ENCODE results near the gene FAM240A.
A peak's percentile ranks its signal among the peaks of the same experiment; 100 is the strongest.

FAM240A gene

DNA sequence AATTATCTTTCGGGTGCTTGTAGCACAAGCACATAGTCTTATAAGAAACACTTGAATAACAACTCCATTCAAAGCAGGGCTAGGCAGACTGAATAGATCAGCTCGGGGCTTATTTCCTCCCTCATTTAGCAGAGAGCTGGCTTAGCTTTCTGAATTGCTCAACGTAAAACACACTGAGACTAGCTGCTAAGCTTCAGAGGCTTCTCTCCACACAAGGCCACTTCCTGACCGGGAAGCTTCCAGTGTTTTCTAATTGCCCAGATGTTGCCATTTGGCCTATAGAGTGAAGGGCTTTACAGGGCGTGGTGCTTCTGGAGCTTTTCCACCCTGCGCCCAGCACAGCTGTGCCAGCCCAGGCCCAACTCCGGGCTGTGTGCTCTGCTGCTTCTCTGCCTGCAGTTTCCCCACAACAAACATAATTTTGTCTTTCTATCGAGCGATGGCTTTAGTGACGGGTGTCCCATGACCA, 16.6 kb downstream of the FAM240A start:
- no peak for DNase-seq

DNA sequence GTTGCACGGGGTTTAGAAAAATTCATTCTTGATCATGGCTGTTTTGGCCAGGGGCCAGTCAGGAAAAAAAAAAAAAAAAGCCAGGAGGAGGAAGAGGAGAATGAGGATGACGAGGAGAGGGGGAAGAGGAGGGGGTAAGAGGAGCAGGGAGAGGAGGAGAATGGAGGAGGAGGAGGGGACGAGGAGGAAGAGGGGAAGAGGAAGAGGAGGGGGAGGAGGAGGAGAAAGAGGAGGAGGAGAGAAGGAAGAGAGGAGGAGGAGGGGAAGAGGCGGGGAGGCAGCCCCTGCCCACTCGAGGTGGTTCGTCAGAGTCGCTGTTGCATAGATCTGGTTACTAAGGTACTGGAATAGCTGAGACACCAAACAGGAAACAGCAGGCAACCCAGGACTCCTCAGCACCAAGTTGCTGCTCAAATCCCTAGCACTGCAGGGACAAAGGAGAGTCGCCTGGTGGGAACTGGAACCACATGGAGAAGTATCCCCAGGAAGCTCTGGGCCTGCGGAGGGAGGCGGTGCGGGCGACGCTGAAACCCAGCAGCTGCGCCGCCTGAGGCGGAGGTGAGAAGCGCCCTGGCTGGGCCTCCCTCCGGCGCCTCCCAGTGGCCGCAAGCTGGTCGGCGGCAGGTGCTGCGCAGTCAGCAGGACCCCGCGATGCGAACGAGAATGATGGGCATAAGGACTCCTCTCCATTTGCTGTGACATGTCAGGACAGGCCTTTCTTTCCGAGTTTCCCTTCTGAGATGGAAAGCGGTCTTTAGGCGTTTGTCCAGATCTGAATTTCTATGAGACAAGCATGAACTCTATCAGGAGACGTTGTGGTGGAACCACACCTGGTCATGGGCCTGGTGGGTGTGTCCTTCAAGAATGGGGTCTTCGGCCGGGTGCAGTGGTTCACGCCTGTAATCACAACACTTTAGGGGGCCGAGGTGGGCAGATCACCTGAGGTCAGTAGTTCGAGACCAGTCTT, 17.5 kb downstream of the FAM240A start:
- DNase-seq, result peak; percentile 77

DNA sequence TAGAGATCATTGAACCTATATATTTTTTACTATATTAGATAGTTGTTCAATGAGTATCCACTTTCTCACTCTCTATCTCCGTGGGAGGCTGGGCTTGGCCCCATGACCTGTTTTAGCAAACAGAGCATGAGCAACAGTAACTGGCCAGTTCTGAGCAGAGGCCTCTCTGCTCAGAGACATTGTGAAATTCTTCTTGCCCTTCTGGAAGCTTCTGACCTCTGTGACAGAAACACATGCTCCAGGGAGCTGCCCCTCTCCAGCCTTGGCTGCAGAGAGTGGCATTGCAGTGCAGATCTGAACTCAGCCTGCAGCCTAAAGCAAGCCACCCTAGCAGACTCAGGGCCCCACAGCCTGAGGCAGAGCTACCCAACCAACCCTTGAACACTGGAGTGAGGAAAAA, 20.5 kb downstream of the FAM240A start:
- no peak for DNase-seq

DNA sequence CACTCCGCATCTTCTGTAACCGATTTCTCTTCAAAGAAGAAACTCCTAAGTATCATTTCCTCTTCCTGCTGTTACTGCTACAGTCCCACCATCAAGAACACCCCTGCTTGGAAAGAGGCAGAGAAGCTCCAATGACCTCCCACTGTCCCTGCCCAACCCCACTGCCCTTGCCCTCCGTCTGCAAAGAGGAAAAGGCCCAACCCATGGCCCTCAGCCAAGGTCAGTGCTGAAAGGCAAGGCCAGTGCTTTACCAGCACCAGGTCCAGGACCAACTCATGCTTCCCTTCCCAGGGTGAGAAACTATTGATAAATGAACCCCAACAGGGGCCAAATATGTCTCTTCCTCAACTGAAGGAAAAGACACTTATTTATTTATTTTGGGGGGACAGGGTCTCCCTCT, 22.5 kb downstream of the FAM240A start:
- no peak for DNase-seq

DNA sequence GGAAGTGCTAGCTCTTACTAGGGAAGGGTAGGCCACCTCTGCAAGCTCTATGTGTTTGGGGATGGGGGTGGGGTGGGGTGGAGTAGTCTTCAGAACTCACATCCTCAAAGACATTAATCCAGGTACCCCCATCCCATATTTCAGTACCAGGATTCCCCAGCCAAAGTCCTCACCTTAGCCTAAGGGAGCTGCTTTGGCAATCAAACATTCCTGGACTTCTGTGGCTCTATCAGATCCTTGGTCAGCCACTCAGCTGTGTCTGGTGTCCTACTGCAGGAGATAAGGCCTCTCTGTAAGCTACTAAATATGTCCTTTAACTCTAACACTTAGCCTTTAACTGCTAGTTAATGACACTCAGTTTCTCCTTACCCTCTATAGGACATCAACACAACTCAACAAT, 26.9 kb downstream of the FAM240A start:
- no peak for DNase-seq

DNA sequence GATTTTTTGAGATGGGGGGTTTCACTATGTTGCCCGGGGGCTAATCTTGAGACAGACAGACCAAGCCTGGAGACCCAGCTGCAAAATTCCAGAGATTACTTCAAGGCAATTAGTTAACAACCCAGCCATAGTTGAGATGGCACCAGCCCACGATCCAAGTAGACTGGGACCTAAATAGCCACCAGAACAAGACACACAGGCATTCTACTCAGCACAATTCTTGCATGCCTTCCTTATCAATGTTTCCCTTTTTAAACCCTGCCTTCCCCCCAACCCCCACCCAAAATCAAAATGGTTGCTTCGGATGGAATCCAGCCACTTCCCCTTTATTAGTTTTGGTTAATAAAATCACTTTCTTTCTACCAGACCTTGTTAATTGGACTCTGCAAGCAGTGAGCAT, 28.6 kb downstream of the FAM240A start:
- DNase-seq, result no peak

DNA sequence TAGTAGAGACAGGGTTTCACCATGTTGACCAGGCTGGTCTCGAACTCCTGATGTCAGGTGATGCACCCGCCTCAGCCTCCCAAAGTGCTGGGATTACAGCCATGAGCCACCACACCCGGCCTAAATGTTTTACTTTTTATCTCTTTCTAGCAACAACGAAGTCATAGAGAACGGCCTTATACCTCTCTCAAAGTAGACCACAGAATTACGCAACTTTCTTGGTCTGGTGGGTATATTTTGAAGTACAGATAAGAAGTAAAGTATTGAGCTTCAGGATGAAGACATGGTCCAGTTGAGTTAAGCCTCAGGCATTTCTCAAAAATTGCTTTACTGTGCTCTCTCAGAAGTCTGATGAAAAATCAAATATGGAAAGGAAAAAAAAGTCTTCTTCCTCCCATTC, 30.6 kb downstream of the FAM240A start:
- DNase-seq, result no peak

DNA sequence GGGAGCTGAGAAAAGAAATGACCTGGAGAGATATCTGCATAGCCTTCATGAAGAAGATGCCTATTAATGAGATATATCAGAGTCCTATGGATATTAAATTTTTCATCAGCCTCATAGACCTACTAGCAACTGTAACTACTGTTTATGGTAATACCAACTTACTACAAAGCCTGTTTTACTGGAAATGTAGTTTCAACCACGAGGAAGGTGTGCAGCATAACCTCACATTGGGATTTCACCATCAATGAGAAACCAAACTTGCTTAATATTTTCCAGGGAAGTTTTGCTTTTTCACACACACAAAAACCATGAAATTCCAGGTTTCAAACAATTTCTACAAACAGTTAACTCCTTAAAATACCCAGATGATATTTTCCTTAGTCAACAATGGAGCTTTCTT, 31.4 kb downstream of the FAM240A start:
- no peak for DNase-seq

DNA sequence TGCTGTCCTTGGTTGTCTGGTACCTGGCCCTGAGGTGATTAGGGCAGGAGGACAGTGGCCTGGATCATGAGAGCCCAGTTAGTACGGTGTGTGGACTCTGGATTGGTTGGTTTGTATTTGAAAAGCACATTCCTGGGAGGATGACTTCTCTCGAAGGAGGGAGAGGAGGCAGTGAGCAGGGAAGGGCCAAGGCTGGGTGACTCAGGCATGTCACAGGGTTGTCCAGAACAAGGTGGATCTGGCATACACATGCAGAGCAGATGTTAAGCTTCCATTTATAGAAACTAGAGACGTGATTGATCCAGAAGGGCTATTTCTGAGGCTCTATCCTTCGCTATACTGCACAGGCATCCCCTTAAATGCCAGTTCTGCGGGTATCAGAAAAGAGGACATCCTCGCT, 34.4 kb downstream of the FAM240A start:
- DNase-seq, result no peak

DNA sequence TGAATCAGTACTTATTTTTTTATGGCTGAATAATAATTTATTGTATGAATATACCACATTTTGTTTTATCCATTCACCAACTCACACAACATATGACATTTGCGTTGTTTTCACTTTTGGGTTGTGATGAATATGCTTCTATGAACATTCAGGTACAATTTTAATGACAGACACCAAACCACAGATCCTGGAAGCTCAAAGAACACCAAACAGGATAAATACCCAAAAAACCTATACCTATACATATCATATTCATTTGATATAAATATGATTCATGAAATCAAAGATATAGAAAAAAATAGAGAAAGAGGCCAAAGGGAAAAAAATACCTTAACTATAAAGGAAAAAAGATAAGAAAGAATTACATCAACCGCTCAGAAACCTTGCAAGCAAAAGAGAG, 35.8 kb downstream of the FAM240A start:
- no peak for DNase-seq

DNA sequence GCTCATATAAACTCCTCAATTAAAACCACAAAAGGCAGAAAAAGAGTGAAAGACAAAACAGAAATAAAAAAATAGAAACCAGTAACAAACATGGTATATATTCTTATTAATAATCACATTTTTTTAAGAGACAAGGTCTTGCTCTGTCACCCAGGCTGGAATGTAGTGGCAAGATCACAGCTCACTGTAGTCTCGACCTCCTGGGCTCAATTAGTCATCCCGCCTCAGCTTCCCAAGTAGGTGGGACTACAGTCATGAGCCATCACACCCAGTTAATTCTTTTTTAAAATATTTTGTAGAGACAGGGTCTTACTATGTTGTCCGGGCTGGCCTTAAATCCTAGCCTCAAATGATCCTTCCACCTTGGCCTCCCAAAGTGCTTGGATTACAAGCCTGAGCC, 37.1 kb downstream of the FAM240A start:
- DNase-seq, result no peak

DNA sequence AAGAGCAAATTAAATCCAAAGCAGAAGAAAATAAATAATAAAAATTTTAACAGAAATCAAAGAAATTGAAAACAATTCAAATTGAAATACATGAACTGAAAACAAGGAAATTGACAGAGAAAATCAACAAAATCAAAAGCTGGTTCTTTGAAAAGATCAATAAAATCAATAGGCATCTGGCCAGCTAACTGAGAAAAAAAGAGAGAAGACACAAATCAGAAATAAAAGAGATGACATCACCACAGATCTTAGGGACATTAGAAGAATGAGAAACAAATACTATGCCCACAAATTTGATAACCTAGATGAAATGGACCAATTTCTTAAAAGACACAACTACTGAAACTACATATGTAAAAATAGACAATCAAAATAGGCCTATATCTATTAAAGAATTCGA, 38.8 kb downstream of the FAM240A start:
- DNase-seq, result no peak

DNA sequence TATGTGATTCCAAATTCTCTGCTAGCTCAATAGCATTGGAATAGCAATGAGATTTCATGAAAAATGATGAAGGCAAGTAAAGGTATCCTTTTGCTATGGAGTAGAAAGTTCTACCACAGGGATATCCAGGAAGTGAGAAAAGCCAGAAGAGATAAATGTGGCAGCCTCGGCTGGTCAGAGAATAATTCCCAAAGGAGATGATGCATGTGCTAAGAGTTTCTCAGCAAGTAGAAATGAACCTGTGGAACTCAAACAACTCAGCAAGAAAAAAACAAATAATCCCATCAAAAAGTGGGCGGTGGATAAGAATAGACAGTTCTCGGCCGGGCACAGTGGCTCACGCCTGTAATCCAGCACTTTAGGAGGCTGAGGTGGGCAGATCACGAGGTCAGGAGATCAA, 42.9 kb downstream of the FAM240A start:
- DNase-seq, result no peak

DNA sequence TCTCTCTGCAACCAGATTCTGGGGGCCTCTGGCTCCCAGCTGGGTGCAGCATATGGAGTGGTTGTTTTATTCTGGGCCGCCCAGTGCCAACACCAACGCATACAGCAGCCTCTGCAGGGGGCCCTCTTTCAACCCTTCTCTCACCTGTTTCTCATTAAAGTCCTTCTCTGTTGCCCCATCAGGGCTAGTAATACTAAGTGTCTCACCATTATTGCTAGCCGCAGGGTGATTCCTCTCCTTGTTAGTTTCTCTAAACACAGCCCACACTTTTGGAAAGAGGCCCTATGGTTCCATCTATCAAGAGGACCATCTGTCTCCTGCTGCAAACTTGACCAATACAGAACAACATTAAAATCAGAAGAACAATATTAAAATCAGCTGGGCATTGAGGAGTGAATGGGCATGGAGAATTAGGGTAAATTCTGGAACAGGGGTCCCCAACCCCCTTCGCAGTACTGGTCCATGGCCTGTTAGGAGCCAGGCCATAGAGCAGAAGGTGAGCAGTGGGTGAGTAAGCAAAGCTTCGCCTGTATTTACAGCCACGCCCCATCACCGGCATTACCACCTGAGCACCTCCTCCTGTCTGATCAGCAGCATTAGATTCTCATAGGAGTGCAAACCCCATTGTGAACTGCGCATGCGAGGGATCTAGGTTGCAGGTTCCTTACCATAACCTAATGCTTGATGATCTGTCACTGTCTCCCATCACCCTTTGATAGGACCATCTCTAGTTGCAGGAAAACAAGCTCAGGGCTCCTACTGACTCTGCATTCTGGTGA, 44.6 kb downstream of the FAM240A start:
- DNase-seq, result no peak

DNA sequence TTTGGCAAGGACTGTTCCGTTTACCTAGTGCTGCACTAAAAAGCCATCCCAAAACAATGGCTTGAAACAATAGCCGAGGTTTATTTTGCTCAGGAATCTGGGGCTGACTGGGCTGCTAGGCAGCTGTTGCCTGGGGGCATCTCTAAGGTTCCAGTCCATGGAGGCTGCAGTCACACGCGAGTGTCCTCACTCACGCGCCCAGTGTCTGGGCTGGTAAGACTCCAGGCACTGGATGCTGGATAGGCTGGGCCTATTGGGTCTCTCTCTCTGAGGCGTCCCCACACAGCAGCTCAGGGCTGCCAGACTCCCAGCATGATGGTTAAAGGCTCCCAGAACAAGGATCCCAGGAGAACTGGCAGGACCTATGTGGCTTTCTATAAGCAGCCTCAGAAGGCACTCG, 47.0 kb downstream of the FAM240A start:
- DNase-seq, result no peak

DNA sequence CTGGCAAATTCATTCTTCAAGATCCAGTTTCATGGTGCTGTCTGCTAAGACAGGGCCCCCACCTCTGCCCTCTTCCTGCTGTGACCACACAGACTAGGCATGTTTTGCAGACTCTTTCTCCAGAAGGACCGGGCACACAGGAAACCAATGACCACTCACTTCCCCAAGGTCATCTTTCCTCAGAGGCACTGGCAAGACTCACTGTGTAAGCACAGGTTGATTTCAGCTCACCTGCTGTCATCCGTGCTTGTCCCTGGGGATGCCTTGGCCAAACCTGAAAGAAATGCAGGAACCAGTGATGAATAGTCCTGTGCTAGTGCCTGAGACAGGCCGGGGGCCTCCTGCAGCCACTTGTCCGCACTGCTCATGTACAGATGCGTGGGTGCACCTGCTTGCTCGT, 47.7 kb downstream of the FAM240A start:
- no peak for DNase-seq

DNA sequence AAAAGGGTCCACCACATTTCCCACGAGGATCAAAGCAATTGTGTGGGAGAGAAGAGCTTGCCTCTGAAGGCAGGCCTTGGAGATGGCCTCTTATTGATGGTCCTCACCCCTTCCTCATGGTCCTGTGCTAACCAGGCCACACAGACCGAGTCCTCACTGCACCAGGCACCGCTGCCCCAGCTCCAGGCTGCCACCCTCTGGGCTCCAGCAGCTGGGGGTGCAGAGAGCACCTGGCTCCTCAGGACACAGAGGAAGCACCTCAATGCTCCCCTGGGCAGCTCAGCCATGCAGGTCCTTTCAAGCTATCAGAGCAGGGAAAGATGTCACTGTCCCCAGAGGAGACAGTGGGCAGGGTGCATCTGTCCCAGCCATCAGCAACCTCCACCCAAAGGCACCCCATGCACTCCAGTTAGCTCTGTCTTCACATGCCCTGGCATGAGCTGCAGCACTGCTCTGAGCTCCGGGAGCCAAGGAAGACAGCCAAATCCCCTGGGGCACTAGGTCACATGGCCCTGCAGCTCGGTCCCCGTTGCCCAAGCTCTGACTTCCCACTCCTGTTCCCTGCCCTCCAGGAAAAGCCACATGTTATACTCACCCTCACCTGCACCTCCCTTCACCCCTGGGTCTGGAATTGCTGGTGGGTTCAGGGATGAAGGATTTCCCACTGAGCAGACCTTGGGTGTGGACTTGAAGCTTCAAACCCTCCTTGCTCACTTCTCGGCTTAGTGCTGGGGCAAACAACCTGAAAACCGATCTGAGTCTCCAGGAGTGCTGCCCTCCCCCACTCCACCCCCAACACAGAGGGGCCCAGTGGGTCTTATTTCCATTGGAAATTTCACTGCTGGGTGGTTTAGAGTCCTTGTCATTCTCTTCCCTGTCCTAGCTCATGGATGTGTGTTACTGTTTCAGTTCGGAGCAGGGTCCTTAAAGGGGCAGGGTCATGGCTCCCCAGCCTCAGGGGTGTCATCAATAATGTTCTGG, 48.5 kb downstream of the FAM240A start:
- DNase-seq, result no peak

DNA sequence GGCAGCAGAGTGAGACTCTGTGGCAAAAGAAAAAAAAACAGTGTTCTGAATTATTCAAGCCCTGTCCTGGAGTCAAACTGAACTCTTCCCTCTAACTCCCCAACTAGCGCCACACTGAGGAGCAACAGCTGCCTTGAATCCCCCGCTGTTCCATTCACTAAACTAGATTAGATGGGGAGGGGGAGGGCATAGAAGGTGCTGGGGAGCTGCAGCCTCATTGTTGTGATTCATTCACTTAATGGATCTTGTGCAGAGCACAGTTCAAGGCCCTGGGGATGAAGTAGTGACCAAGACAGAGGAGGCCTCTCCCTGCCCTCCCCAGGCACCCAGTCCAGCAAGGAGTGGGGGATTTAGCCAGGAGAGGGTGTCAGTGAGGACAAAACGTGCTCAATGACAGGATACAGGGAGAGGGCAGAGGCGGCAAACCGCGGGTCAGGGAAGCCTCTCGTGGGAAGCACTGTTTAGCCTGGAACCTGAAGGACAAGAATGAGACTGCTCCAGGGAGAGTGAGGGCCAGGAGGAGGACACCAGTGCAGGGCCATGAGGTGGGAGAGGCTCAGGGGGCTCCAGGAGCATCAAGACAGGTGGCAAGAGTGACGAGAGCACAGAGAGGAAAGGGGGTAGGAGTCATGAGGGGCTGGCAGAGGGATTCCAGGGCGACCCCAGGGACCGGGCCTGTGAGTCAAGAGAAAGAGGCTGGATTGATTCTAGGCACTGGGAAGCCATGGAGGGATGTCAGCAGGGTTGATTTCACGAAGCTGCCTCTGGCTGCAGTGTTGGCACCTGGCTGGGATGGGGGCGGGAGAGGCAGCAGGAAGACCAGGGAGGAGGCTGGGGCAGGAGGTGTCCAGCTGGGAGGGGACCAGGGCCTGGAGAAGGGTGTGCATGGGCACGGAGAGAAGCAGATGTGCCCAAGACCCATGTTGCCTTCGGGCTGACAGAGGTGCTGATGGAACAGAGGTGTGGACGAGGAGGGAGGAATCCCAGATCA, 49.7 kb downstream of the FAM240A start:
- DNase-seq, result no peak

DNA sequence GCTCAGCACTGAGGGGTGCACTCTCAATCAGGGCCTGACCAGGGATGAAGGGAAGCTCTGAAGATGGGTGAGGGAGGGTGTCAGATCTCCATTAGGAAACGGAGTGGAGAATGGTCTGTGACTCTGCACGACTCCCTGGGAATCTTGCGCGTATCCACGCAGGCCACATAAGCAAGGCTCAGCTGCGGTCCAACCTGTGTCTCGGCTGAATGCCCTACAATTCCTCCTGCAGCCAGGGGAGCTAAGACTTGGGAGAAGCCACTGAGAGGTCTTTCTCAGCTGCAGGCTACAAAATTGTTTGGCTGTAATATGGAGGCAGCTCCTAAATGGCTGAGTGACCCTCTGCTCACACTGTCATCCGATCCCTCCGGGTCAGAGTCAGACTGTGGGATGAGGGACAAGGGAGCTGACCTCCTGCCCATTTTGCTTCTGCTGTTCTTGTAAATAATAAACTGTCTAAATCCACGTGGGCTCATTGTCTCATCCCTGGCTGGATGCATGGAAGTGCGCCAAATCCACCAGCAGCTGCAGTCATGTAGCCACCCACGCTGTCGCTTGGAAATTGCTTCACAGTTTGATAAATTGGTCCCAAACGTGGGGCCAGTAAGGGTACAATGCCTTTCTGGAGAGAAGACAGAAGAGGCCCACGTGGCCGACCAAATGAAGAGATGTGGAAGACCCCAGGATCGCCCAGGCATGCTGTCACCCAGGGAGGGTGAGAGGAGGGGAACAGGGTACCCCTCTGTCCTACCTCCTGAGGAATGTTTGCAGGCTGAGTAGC, 50.6 kb downstream of the FAM240A start:
- DNase-seq, result no peak

DNA sequence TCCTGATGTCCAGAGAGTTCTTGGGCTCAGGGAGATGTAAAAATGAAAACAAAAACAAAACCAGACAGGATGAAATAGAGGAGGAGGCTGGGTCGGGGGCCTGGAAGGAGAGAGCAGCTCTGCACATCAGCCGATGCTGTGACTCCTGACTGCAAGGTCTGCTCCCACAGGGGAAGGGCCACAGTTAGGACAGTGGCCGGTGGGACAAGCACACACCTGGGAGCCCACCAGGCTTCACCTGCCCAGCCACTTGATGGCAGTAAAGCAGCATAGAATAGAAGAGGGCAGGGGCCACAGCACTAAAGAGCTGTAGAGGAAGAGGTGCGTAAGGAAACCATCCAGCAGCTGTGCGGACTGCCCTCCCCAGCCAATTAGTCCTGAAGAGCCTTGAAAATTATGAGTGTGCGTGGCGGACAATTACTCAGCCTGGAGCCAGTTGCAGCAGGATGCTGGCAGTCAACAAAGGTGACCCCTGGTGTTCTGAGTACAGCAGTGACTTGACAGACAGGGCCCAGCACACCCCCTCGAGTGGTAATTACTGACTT, 51.3 kb downstream of the FAM240A start:
- DNase-seq, result peak; percentile 22

All from CD4-positive, alpha-beta T cell treated with Interleukin-21 for 1 hour (primary cell).